Hepatocyte (in vitro differentiated cells): ENCODE data around the gene CHST13.

Experiments used
- CTCF ChIP-seq: fragments of 200-600 bp; sonication (generic); IDR thresholded peaks from 2 replicates; pipeline ENCODE4 v1.5.1; 2016; ENCODE audit warnings: antibody characterized with exemption, mild to moderate bottlenecking; ENCODE audit not compliant: poor library complexity
- EZH2 ChIP-seq: fragments of 200-600 bp; sonication (generic); IDR thresholded peaks from 2 replicates; pipeline ENCODE4 v1.6.1; 2016; ENCODE audit warnings: antibody characterized with exemption, mild to moderate bottlenecking, borderline replicate concordance
- EZH2phosphoT487 ChIP-seq: fragments of 200-600 bp; sonication (generic); IDR thresholded peaks from one replicate; pipeline ENCODE4 v1.6.1; 2018; ENCODE audit warnings: antibody characterized with exemption, mild to moderate bottlenecking, low read depth, moderate library complexity; ENCODE audit not compliant: unreplicated experiment, severe bottlenecking

GRCh38 chr3:126519506-126520455, 4.2 kb upstream of the CHST13 start:
- no peak for TF ChIP-seq CTCF
- TF ChIP-seq EZH2 = no peak
- TF ChIP-seq EZH2phosphoT487 = no peak
